Medulla oblongata (tissue), 1 donor: ENCODE results near the gene CCDC157.

ENCODE experiments used
- DNase-seq: peaks from one replicate; pipeline ENCODE4 v3.0.0-alpha.2; 2015; ENCODE audit errors: extremely low spot score

CCDC157 gene

GRCh38 chr22:30354644-30355043 lies 2.2 kb upstream of the CCDC157 start:
- no peak for DNase-seq

GRCh38 chr22:30357236-30357570 lies 396 bp downstream of the CCDC157 start:
- DNase-seq, result no peak

GRCh38 chr22:30357650-30358215 lies 926 bp downstream of the CCDC157 start:
- no peak for DNase-seq

DNA sequence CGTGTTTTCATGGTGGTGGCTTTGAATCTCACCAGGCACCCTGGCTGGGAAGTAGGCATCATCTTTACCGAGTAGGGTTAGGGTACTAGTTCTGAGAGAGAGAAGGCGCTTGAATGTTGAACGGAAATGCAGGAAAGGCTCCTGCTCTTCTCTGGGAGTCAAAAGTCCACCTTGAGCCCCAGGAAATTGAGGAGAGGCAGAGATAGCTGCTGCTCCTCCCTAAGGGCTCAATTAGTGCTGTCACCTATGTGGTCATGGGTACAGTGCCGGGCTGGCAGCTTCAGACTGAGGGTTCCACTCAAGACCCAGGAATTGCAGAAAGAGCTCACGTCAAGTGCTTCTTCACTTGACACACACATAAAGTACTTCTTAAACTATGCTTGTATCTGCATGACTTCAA lies 1.7 kb downstream of the CCDC157 start:
- DNase-seq, result no peak

DNA sequence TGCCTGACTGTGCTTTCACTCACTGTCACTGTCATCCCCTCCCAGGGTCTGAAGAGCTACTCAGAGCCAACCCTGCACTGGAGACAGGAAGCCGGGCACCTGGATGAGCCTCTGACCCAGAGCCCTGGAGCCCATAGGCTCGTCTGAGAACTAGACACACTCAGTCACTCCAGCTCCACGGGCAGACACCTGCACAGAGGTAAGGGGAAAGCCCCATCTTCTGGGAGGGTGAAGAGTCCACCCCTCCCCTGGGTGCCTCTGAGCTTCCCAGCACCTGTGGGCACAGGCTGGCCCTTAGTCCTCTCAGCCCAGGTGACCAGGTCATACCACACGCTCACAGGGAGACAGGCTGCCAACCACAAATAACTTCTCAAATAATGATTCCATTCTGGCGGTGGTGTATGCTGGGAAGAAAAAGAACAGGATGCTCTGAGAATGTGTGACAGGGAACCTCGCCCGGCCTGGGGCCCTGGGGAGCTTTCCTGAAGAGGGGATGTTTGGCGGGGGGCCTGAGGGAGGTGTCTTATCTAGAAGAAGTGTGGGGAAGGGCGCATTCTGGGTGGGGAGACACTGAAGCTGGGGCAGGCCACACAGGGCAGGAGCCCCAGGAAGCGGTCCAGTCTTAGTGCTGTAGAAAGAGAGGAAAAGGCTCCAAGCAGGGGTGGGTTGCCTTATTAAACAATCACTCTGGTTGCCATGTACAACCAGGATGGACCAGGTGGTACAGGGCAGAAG lies 5.3 kb downstream of the CCDC157 start:
- no peak for DNase-seq

DNA sequence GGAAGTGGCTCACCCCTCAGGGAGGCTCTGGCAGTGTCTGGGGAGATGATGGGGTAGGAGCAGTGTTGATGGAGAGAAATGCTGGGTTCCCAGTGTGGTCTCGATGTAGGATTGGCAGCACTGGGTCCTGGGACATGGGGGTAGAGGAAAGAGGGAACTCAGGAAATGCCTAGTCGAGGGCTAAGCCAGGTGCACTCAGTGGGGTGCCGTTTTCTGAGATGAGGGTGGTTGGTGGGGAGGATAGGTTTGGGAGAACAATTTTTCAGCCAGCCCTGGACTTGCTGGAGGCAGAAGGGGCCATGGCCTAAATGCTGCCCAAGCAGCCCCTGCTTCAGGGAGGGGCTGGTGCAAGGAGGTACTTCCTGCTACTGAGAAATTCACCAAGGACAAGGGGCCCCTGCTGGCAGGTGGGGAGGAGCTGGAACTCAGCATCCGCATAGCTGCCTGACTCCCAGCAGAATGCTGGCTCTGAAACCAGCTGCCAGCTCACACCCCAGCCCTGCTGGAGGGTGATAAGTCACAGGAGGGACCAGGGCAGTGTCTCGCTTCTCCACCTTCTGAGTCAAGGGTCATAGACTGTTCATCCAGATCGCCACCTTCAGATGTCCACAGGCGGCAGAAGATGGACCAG lies 6.0 kb downstream of the CCDC157 start:
- no peak for DNase-seq

GRCh38 chr22:30365891-30366290 lies 9.1 kb downstream of the CCDC157 start:
- DNase-seq, result no peak

DNA sequence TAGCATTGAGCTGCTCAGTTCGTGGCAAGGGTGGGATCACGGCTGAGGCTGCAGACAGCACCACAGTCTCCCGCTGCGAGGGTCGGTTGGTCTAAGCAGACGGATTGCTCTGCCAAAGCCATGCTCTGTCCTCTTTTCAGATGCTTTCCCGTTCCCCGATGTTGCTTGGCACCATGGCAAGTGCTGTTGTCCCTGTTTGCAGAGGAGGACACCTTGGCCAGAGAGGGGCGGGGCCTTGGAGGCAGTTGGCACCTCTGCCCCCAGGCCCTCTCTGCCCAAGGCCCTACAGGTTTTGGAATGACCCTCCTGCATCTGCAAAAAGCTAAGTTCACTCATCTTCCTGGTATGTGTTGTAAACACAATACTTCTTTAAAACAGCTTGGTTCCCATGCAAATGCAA lies 11.6 kb downstream of the CCDC157 start:
- no peak for DNase-seq

DNA sequence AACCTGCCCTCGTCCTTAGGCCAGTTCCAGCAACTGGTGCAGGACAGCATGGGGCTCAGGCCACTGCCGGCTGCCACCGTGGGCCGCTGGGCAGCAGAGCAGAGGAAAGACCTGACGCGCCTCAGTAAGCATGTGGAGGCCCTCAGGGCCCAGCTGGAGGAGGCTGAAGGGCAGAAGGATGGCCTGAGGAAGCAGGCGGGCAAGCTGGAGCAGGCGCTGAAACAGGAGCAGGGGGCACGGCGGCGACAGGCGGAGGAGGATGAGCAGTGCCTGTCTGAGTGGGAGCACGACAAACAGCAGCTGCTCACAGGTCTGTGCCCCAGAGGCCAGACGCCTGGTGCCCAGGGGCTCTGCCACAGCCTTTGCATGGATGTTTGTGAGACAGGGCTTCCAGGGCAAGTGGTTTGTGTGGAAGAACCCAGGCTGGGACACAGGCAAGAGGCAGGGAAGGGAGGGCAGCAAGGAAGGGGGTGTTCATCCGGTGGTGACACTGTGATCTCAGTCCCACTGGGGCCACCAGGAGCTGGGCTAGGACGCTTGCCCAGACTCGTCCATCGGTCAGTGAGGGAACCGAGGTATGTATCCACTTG lies 13.9 kb downstream of the CCDC157 start:
- no peak for DNase-seq

DNA sequence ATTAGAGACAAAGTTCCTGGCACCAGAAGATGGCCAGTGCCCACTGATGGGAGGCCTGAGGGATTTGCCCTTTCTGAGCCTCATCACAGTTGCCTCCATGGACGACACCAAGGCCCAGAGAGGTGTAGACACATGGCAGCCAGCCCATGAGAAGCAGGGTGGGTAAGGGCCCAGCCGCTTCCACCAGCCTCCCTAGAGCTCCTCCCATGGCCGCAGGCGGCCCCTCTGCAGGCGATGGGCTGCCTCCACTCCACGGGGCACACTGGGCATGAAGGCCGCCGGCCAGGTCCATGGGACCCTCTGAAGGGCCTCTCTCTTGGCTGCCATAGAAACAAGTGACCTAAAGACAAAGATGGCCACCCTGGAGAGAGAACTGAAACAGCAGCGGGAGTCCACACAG lies 14.5 kb downstream of the CCDC157 start:
- no peak for DNase-seq

GRCh38 chr22:30371981-30372380 lies 15.2 kb downstream of the CCDC157 start:
- no peak for DNase-seq

GRCh38 chr22:30372915-30373314 lies 16.1 kb downstream of the CCDC157 start:
- no peak for DNase-seq

GRCh38 chr22:30373331-30374325 lies 16.8 kb downstream of the CCDC157 start:
- no peak for DNase-seq

- no peak for DNase-seq
Measured at GRCh38 chr22:30375312-30375849, 18.6 kb downstream of the CCDC157 start.

- DNase-seq, result no peak
Measured at GRCh38 chr22:30380011-30380410, 23.2 kb downstream of the CCDC157 start.

- no peak for DNase-seq
Measured at GRCh38 chr22:30381264-30381663, 24.5 kb downstream of the CCDC157 start.

GRCh38 chr22:30382340-30382739 lies 25.5 kb downstream of the CCDC157 start:
- DNase-seq, result no peak

DNA sequence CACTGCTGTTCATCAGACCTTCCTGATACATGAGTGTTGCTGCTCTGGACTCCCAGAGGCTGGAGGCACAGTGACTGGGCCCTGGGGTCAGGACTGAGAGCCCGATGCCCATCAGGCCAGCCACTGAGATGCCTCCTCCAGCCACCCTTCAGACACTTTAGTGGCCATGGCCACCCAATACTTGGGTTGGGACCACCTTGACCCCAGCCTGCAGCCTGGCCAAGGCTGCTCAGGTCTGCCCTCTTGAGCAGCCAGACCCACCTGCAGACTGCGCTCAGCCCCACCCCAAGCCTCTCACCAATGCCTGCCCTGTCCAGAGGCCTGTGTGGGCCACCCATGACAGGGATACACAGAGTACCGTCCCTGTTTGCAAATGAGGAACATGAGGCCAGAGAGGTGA lies 26.3 kb downstream of the CCDC157 start:
- DNase-seq, result no peak

DNA sequence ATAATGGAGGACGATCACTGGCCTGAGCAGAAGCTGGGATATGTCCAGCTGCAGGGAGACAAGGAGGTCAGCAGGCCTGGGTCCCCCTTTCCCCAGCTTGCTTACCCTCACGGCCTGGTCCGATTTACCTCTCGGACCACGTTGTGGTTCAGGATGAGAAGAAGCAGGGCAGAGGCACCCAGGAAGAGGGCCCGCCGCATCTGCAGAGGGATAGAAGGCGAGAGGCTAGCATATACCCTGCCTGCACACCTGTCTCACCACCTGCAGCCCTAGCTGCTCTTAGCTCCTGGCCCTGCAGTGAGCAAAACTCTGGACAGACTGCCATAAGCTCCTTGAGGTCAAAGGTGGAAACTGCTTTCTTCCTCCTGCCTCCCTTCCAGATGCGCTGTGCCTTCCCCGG lies 29.1 kb downstream of the CCDC157 start:
- DNase-seq, result no peak

GRCh38 chr22:30386608-30386959 lies 29.8 kb downstream of the CCDC157 start:
- no peak for DNase-seq

DNA sequence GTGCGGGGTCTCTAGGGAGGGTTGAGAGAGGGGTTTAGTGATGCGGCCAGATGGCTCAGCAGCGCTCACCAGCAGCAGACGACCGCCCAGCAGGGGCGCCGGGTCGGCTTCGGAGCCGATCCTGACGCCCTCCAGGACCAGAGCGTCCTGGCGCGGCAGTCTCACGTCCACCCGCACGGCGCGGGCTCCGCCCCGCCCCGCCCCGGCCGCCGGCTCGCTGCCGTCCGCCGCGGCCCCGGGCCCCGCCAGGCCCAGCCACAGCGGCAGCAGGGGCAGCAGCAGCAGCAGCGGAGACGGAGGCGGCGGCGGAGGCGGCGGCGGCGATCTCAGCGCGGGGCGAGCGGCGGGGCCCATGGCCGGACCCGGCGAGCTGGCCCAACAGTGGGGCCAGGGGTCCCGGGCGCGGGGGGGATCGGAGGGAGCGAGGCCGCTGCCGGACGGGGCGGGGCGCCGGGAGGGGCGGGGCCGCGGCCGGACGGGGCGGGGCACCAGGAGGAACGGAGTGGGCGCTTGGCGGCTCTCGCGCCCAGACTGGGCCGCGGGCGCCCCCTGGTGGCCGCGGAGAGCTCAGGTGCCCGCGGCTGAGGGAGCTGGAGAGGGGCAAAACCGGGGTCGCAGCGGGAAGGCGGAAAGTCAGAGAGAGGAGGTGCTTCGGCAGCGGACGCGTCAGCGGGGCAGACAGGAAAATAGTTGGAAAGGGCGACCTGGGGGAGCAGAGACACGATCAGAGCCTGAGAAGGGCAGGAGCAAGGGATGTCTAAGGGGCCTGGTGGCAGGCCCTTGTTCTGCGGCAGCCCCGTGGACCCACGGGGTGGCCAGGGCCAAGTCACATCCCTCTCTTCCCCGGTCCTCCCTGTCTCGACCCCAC lies 30.4 kb downstream of the CCDC157 start, which contains the start of gene RNF215:
RNF215 (minus strand) TSS at position 452 of the 868 bp plus-strand sequence; CDS start at position 354, 98 bp downstream.
- peak; percentile 88 for DNase-seq
